BJ (cell line): ENCODE results near the gene STAU1. TPM values are rescaled to one million over a fixed set of nuclear protein-coding genes. Genes with fewer than 3 reads are reported as not detected.

Source experiments
- CTCF ChIA-PET: fragments of 350-600 bp; formaldehyde crosslinking; extraction: SDS; loops from one replicate; lab custom pipeline; 2021; ENCODE audit warnings: antibody characterized with exemption, inconsistent platforms; lab: Yijun Ruan, JAX
- POLR2A ChIA-PET: fragments of 300-600 bp; sonication (Branson Sonifier 250); formaldehyde crosslinking; extraction: SDS; loops from one replicate; lab custom pipeline; 2021; ENCODE audit warnings: antibody characterized with exemption; lab: Charles Lee
- DNase-seq: peaks from one replicate; pipeline ENCODE4 v3.0.0-alpha.2; 2011; ENCODE audit warnings: low read depth
- H3K27me3 ChIP-seq: 2 replicates; pipeline ENCODE4 v1.6.0; 2011; ENCODE audit warnings: low read length; ENCODE audit not compliant: control insufficient read depth, insufficient read depth
- H3K36me3 ChIP-seq: 2 replicates; pipeline ENCODE4 v1.5.1; 2011; ENCODE audit warnings: low read length; ENCODE audit not compliant: control insufficient read depth, insufficient read depth
- H3K4me3 ChIP-seq: 2 replicates; pipeline ENCODE4 v1.5.1; 2011; ENCODE audit warnings: low read depth, mild to moderate bottlenecking, control low read depth, low read length
- polyA plus RNA-seq: library from polyadenylated mRNA; depleted of rRNA; stranded (reverse); fragments of >200 nt; gene quantifications from 2 replicates; pipeline ENCODE4 v1.2.3, GENCODE V29; 2011
- TF ChIP-seq, protein P1 (sequence below): IDR thresholded peaks from 2 replicates; pipeline ENCODE4 v1.5.1; 2011; ENCODE audit warnings: low read depth, mild to moderate bottlenecking, control low read depth, inconsistent platforms, low read length, moderate library complexity; ENCODE audit not compliant: insufficient read depth

STAU1 gene
- polyA plus RNA-seq, 1 experiment, result 49.3 TPM

DNA sequence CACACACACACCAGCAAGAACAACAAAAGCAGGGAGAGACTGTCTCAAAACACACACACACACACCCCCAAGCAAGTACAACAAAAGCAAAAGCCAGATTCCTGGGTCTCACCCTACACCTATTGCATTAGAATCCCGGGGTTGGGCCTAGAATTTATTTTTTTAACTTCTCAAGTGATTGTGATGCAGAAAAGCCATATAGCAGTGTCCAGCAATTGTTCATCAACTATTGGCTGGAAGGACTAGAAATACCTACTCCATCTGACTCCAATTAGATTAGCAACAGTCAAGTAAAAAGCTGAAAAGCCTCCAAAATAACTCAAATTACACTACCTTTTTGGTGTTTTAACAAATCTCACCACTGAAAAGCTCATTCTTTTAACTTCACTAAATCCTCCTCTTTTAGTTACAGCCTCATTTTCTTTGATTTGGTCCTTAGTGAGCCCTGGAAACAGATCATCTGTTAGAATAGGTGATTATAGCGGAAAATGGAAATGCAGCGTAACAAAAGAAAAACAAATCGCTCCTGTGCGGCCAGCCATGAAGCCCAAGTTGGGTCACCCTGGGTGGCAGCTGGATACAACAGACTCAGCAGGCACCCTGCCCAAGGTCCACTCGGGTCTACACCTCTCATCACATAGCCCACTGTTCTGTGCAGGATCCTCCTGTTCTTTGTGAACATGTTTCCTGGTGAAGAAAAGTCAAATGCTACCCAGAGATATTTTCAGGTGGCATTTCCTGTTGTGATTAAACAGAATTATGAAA lies 38.7 kb downstream of the STAU1 start:
- H3K36me3 ChIP-seq, result peaks cover 10% of the 10 kb centered on the region
- ChIA-PET CTCF (interaction anchor here (0.8 kb wide), 1 partner anchor 10 kb away, joined by 3 read pairs; no protein-coding TSS in a partner anchor), POLR2A (interaction anchor here (0.7 kb wide), 1 partner anchor 69 kb away, joined by 3 read pairs; no protein-coding TSS in a partner anchor)
- no peak overlapping the region for H3K4me3 ChIP-seq
- TF ChIP-seq, protein P1, sequence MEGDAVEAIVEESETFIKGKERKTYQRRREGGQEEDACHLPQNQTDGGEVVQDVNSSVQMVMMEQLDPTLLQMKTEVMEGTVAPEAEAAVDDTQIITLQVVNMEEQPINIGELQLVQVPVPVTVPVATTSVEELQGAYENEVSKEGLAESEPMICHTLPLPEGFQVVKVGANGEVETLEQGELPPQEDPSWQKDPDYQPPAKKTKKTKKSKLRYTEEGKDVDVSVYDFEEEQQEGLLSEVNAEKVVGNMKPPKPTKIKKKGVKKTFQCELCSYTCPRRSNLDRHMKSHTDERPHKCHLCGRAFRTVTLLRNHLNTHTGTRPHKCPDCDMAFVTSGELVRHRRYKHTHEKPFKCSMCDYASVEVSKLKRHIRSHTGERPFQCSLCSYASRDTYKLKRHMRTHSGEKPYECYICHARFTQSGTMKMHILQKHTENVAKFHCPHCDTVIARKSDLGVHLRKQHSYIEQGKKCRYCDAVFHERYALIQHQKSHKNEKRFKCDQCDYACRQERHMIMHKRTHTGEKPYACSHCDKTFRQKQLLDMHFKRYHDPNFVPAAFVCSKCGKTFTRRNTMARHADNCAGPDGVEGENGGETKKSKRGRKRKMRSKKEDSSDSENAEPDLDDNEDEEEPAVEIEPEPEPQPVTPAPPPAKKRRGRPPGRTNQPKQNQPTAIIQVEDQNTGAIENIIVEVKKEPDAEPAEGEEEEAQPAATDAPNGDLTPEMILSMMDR, result no peak
- H3K27me3 ChIP-seq, result no peaks in the 10 kb centered on the region
- DNase-seq, result no peak

DNA sequence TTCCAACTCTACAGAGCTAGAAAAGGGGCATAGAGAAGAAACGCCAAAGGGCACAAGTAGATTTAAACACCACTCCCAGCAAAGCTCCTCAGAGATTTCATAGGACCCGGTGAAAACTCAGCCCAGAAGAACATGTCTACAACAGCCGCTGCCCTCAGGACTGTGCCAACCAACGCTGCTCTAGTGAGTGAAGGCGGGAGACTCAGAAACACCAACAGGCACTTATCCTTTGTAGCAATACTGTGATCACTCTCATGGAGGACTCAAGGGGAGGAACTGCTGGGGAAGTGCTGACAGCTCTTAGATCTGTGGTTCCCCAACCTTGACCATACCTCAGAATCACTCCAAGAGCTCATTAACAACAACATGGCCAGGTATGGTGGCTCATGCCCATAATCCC lies 39.5 kb downstream of the STAU1 start:
- H3K4me3 ChIP-seq, result no peak overlapping the region
- TF ChIP-seq, protein P1, result no peak
- ChIA-PET CTCF (no interaction called here), POLR2A (no interaction called here)
- no peaks in the 10 kb centered on the region for H3K27me3 ChIP-seq
- peaks cover 10% of the 10 kb centered on the region for H3K36me3 ChIP-seq
- no peak for DNase-seq

DNA sequence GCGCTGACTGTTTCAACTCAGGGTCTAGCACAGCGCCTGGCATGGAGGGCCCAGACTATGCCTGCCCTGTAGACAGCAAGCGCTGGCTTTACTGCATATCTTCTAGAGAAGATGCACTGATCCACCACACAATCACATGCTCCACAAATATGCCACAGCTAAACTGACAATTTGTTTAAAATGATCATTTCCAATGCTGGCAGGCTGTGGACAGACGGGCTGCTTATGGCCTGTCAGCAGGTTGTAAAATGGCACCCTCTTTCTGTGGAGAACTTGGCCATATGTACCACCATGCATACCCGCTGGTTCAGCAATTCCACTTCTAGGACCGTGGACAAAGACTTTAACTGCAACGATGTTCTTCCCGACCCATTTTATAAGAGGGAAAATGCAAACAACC lies 40.8 kb downstream of the STAU1 start:
- TF ChIP-seq, protein P1, result no peak
- POLR2A ChIA-PET, result no interaction called here
- CTCF ChIA-PET, result interaction anchor here (0.7 to 1.5 kb wide), 3 partner anchors 10 to 17 kb away, joined by 3 to 4 read pairs (median 3); no protein-coding TSS in a partner anchor

DNA sequence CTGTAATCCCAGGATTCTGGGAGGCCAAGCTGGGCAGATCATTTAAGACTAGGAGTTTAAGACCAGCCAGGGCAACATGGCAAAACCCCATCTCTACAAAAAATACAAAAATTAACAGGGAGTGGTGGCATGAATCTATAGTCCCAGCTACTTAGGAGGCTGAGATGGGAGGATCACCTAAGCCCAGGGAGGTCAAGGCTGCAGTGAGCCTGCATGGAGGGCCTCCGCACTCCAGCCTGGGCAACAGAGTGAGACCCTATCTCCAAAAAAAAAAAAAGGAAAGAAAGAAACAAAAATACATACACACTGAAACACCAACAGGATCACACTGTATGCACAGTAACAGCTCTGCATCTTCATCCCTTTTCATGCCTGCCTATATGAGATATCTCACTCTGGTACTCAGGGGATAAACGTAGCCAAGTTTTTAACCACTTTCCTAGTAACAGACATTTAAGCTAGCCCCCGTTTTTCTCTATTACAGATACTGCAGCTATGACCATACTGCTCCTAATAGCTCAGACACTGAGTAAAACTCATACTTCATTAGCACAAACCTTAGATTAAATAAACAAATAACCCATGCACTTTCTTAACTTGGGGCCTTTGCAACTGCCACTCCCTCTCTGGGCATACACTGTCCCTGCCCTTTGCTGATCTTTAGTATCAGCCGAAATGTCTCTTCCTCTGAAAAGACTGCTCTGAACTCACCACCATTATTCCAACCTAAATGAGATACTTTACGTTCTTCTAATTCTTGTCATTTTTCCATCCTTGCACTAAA lies 41.5 kb downstream of the STAU1 start:
- H3K27me3 ChIP-seq, result no peaks in the 10 kb centered on the region
- TF ChIP-seq, protein P1, result no peak
- POLR2A ChIA-PET, result no interaction called here
- DNase-seq, result no peak
- H3K36me3 ChIP-seq, result peaks cover 8% of the 10 kb centered on the region
- H3K4me3 ChIP-seq, result no peak overlapping the region
- CTCF ChIA-PET, result interaction anchor here (0.7 to 1.5 kb wide), 4 partner anchors 9 to 18 kb away, joined by 3 to 4 read pairs (median 3); no protein-coding TSS in a partner anchor

More for the DNA sequence above, 40.8 kb downstream of the STAU1 start:
- H3K27me3 ChIP-seq, result no peaks in the 10 kb centered on the region
- DNase-seq, result no peak
- peaks cover 8% of the 10 kb centered on the region for H3K36me3 ChIP-seq
- no peak overlapping the region for H3K4me3 ChIP-seq

DNA sequence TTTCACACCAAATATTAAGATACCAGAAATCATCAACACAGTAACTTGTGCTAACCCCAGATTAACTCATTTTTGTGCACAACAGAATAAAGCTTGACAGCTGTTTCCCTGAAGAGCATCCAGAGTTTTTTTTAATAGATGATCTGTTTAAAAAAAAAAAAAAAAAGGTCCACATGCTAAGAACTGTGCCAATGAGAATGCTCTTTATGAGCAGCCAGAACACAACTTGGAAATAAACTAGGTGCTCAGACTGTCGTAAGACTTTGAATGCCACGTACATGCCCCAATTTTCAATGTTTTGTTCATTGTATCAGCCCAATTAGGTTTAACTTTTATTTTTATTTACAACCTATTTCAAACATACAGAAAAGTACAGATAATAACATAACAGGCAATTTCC lies 47.3 kb downstream of the STAU1 start:
- Histone ChIP-seq H3K4me3 (no peak overlapping the region), H3K27me3 (no peaks in the 10 kb centered on the region), H3K36me3 (peaks cover 3% of the 10 kb centered on the region)
- TF ChIP-seq, protein P1, result no peak
- CTCF ChIA-PET, result interaction anchor here (0.6 kb wide), 1 partner anchor 19 kb away, joined by 3 read pairs; no protein-coding TSS in a partner anchor
- no peak for DNase-seq
- POLR2A ChIA-PET, result no interaction called here
